GM23338 (cell line): ENCODE results near the gene FIGN.

Source experiments
- CREB1 ChIP-seq: fragments of 250-450 bp; sonication (Bioruptor Pico); IDR thresholded peaks from 2 replicates; pipeline ENCODE4 v1.5.0; 2020; ENCODE audit warnings: low read depth, mild to moderate bottlenecking, moderate library complexity
- CTCF ChIP-seq, 2 experiments: fragments of 200-600 bp in 1 of 2; sonication (generic) in 1 of 2; conservative IDR thresholded peaks; 2 replicates each; pipeline versions ENCODE4 v1.5.1 to v1.6.1; 2016 to 2017; ENCODE audit warnings: antibody characterized with exemption in 2 of 2, low read depth in 2 of 2, mild to moderate bottlenecking in 2 of 2, moderate library complexity in 1 of 2
- EZH2 ChIP-seq: fragments of 200-600 bp; sonication (generic); IDR thresholded peaks from one replicate; pipeline ENCODE4 v1.8.0; 2017; ENCODE audit warnings: antibody characterized with exemption, mild to moderate bottlenecking, low read depth; ENCODE audit not compliant: unreplicated experiment
- EZH2phosphoT487 ChIP-seq: fragments of 200-600 bp; sonication (generic); IDR thresholded peaks from one replicate; pipeline ENCODE4 v1.8.1; 2018; ENCODE audit warnings: antibody characterized with exemption; ENCODE audit not compliant: unreplicated experiment
- POLR2AphosphoS5 ChIP-seq: IDR thresholded peaks from 2 replicates; pipeline ENCODE4 v1.6.1; 2016; ENCODE audit warnings: antibody characterized with exemption, low read depth
- REST ChIP-seq: IDR thresholded peaks from one replicate; pipeline ENCODE4 v1.6.1; 2018; ENCODE audit warnings: antibody characterized with exemption; ENCODE audit not compliant: unreplicated experiment
- STAT1 ChIP-seq: IDR thresholded peaks from one replicate; pipeline ENCODE4 v1.6.1; 2016; ENCODE audit warnings: antibody characterized with exemption; ENCODE audit not compliant: unreplicated experiment

GRCh38 chr2:163665051-163665450 lies 70.8 kb downstream of the FIGN start:
- TF ChIP-seq REST (no peak), CTCF (conservative IDR thresholded peaks at IDR 0.05; ENCODE audit: low read depth in 2 of 2) (no peak), EZH2phosphoT487 (no peak), CREB1 (CRISPR knock-in tag) (no peak), POLR2AphosphoS5 (no peak), EZH2 (no peak), STAT1 (no peak)
